ENCODE results near the gene CROCC2.

DNA sequence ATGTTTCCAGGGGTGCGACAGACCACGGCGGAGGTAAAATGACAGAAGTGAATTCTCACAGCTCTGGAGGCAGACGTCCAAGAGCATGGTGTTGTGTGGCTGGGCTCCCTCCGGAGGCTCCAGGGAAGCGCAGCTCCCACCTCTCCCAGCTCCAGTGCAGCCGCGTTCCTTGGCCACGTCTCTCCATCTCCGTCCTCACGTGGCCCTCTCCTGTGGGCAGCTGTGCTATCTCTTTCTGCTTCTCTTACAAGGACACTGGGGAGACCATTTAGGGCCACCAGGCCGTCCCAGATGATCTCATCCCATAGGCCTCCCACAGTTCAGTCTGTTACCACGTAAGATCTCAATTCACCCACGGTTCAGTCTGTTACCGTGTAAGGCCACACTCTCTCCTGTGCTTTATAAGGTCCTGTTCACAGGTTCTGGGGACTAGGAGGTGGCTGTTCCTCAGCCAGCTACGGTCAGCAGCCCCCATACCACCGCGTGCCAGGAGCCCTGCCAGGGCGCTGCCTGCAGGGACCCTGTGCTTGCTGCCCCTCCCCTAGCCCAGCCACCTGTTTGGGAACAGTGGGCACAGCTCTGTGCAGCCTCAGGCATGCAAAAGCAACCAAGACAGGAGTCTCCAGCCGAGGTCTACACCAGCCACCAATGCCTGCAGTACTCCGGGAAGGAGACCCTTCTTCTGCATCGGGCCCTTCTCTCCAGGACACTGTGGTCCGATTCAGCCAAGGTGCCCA lies 7.2 kb upstream of the CROCC2 start:
- TF ChIP-seq EZH2phosphoT487 (IDR thresholded peaks at IDR 0.05; ENCODE audit: borderline replicate concordance, low read depth, low read length) (no peak), CTCF (conservative IDR thresholded peaks at IDR 0.05; ENCODE audit: low read length) (no peak)
